NCI-H345 (cell line): ENCODE measurements around the gene DAB2IP.

Experiments used
- DNase-seq: peaks from one replicate; lab custom pipeline; 2025; lab: John Stamatoyannopoulos, UW

The DAB2IP gene

DNA sequence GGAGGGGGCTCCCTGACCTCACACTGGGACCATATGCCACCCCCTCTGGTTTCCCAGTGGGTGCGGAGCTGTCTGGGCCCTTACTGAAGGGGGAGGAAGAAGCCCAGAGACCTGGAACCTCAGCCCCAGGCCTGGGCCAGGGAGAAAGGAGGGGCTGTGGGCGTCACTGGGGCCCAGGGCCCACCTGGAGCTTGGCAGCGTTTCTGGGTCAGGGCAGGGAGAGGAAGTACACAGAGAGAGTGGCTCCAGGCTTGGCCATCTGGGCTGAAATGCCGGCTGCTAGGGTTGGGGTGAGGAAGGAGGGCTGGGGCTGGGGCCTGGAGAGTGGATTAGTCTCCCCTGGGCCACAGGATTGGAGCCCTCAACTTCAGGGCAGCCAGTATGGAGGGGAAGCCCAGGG is 6.4 kb upstream of the DAB2IP start:
- no peak for DNase-seq

DNA sequence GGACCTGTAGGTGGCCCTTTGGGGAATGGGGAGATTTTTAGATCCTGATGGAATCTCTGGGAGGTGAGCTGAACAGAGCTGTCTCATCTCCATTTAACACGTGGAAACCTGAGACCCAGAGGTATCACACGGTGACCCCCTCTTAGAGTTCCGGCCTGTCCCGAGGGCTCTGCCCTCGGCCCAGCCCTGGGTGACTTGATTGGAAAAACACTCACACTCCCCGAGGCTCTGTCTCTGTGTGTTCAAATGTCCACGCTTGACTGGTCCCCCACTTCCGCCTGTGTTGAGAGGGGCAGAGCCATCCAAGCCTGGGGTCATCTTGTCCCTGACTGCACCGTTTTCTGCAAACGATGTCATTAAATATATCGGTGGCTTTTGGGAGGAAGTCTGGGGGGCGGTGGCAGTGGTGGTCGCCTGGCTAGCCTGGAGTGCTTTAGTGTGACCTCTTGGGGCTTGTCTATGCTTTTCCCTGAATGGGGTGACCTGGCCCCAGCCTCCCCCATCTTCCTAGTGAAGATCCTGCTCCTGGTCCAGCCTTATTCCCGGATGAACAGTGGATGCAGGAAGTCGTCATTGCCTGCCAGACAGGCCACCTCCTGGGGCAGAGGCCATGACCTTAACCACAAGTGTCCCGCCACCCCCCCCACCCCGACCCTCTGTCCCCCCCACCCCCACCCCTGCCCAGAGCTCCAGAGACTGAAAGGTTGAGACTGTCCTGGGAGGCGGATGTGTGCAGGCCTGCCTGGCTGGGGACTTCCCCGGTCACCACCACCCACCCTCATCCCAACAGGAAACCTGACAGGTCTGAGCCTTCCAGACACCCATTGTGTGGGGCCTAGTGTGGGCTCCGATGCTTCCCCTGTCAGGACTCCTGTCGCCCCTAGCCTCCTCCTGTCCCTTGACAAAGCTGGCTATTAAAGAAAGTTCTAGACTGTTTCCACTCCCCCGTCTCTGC is 5.3 kb upstream of the DAB2IP start:
- DNase-seq: no peak

GRCh38 chr9:121646992-121647391 is 4.4 kb upstream of the DAB2IP start:
- DNase-seq: no peak

DNA sequence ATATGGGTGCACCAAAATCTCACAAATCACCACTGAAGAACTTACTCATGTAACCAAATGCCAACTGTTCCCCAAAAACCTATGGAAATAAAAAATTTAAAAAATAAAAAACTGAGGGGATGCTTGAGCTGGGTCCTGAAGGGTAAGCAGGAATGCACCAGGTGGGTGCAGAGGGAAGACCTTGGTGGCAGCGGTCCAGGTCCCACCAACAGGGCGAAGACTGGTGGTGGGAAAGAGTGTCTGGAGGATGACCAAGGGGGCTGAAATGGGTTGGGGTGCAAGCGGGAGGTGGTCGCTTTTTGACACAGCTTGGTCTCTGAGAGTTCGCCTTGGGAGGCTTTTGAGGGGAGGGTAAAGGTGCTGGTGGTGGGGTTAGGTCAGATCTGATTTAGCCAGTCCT is 3.3 kb upstream of the DAB2IP start:
- DNase-seq: no peak

- DNase-seq: no peak
Observed at GRCh38 chr9:121648799-121649198, 2.6 kb upstream of the DAB2IP start.

- no peak for DNase-seq
Observed at GRCh38 chr9:121649476-121650216, 1.8 kb upstream of the DAB2IP start.

DNA sequence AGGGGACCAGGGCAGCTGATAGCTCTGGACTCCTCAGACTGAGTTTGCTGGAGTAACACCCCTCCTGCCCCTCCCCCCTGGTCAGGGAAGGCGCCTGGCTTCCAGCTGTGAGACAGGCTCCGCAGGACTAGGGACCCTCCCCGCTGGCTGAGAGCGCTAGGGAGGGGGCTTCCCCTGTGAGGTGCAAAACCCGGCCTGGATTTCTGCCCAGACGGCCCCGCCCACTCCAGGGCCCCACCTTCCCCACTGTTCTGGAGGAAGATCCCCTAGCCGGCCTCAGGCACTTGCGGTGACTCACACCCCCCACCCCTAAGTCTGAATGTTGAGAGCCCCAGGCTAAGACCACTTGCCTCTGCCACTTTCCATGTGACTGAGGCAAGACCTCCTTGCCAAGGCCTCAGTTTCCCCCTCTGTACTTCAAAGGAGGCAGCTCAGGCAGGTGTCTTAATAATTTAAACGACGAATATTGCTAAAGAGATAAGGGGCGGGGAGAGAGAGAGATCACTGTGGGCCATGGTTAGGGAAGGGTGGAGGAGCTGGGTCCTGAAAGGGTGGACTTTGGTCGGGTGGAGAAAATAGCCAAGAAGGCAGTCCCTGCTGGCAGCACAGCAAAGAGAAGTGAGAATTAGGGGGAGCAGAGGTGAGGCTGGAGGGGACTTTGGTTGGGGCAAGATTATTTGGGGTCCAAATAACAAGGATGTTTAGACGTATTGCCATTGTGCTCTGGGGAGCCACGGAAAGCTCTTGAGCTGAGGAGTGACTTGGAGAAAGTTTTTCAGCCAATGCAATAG is 1.0 kb upstream of the DAB2IP start:
- DNase-seq: peak; percentile 76

- no peak for DNase-seq
Observed at GRCh38 chr9:121651008-121651294, 483 bp upstream of the DAB2IP start.

GRCh38 chr9:121652021-121652837 is 795 bp downstream of the DAB2IP start:
- no peak for DNase-seq

- no peak for DNase-seq
Observed at GRCh38 chr9:121652838-121653231, 1.4 kb downstream of the DAB2IP start.

GRCh38 chr9:121654499-121655140 is 3.2 kb downstream of the DAB2IP start:
- no peak for DNase-seq

- no peak for DNase-seq
Observed at GRCh38 chr9:121655231-121655755, 3.9 kb downstream of the DAB2IP start.

- no peak for DNase-seq
Observed at GRCh38 chr9:121656941-121657470, 5.6 kb downstream of the DAB2IP start.

DNA sequence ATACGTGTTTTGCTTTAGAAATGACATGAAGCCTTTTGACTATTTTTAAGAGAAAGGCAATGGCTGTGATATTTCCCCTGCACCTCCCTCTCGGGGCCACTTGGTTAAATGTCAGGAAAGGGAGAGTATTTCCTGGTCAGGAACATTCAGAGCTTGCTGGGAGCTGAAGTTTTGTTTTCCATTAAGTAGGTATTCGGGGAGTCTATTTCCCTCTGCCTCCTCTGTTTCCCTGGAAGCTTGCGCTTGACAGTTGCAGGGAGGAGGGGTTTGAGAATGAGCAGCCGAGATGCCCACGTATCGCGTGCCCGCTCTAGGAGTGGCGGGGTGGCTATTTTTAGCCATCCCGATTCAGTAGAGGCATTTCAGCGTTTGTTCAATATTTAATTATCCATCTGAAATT is 6.7 kb downstream of the DAB2IP start:
- no peak for DNase-seq

DNA sequence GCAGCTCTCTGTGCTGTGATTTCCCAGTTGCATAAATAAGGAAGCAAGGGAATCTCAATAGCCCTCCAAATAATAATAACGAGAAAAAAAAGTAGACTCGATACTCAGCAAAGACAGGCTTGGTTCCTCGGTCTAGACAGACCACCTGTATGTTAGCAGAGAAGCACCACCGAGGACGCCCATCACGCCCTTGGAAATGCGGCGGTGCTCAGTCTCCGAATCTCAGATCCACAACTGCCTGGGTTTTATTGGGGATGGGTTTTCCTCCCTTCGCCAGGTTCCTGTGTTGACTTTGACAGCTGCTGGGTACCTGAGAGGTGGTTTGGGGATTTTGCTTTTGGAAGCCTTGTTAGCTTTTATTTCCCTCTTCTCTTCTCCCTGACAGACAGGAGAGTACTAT is 7.2 kb downstream of the DAB2IP start:
- DNase-seq: no peak

- DNase-seq: no peak
Observed at GRCh38 chr9:121660367-121660766, 8.9 kb downstream of the DAB2IP start.

DNA sequence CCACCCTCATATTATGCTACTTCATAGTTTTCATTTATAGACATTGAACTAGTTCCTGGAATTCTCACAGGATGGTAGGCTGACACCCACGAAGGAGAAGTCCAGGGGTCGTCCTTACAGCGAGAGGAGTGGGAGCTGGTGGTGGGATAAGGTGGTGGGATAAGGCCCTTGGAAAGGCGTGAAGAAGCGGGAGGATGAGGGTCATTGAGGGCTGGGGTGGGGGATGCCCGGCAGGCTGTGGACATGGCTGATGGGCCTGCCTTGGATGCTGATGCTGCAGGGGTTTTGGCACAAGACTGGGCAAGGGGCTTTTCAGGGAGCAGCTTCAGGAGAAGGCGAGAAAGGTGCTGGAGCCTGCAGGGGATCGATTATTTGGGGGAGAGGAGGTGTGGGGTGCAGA is 9.4 kb downstream of the DAB2IP start:
- no peak for DNase-seq

DNA sequence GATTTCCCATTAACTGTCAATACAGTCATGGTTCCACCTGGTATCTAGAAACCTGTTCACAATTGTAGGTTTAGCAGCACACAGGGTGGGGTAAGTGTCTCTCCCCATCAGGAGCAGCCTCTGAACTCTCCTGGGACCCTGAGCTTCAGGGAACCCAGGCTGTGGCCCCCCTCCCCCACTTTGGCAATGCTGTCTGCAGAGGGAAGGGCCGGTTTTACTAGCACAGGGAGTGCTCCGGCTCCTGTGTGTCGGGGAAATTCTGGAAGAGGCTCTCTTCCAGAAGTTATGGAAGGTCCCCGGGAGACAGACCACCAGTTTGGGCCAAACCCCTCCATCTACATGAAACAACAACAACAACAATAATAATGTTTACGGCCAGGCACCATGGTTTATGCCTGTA is 9.9 kb downstream of the DAB2IP start:
- DNase-seq: no peak

DNA sequence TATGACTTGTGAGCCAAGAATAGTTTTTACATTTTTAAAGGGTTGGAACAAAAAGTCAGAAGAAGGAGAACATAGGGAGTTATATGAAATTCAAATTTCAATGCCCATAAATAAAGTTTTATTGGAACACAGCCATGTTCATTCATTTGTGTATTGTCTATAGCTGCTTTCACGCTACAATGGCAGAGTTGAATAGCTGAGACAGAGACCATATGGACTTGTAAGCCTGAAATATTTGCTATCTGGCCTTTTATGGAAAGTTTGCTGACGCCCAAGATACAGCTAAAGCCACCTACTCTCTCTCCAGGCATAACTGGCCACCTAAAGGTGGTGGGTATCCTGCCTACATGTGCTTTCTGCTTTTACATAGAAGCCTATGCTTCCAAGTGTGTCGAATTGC is 10.9 kb downstream of the DAB2IP start:
- DNase-seq: peak; percentile 4

DNA sequence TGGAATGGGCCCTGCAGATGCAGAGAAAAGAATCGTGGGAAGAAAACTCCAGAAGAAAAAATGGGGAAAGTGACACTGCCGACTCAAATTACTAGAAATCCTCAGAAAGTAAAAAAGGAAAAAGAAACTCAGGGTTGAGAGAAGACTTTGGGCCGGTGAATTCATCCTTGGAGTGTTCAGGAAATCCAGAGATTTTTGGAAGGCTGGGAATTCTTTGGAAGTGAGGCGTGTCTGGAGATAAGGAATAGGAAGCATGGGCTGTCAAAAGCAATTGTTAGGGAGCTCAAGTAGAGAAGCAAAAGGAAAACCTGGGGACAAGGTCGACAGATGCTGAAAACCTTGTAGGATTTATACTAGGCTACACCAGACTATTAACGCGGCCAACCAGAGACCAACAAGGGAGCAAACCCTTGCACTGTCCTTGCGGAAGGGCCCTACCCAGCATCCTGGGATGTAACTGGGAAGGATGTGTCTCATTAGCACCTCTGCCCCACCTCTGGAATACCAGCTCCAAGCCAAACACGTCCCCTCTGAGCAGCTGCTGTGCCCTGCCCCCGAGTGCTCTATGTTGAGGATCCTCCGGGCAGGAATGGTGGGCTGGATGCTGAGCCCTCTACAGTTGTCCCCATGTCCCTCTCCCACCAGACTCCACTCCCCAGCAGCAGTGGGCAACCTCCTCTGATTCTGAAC is 11.6 kb downstream of the DAB2IP start:
- no peak for DNase-seq
